Skeletal muscle tissue (tissue), 4 donors: ENCODE results near the gene CTIF. TPM values are rescaled to one million over a fixed set of nuclear protein-coding genes. Genes with fewer than 3 reads are reported as not detected.

Experiments
- H3K27ac ChIP-seq: one replicate; pipeline ENCODE4 v1.7.0; 2013; ENCODE audit warnings: mild to moderate bottlenecking, low read depth, low read length, inconsistent platforms
- H3K27me3 ChIP-seq, 3 donors: one replicate each; pipeline ENCODE4 v1.7.0; 2013; ENCODE audit warnings: low read length in 3 of 3; ENCODE audit not compliant: control insufficient read depth in 3 of 3, insufficient read depth in 3 of 3
- H3K36me3 ChIP-seq, 3 donors: one replicate each; pipeline ENCODE4 v1.7.0; 2013; ENCODE audit warnings: low read length in 3 of 3; ENCODE audit not compliant: control insufficient read depth in 3 of 3, insufficient read depth in 3 of 3
- H3K4me1 ChIP-seq, 3 donors: one replicate each; pipeline ENCODE4 v1.7.0; 2013; ENCODE audit warnings: low read length in 3 of 3, mild to moderate bottlenecking in 3 of 3; ENCODE audit not compliant: control insufficient read depth in 3 of 3, insufficient read depth in 3 of 3
- H3K4me3 ChIP-seq, 3 donors: one replicate each; pipeline ENCODE4 v1.7.0; 2013; ENCODE audit warnings: low read length in 3 of 3
- H3K9ac ChIP-seq, 3 donors: one replicate each; pipeline ENCODE4 v1.7.0; 2013; ENCODE audit warnings: low read length in 3 of 3, mild to moderate bottlenecking in 3 of 3, moderate library complexity in 2 of 3, low read depth in 1 of 3
- H3K9me3 ChIP-seq, 3 donors: one replicate each; pipeline ENCODE4 v1.7.0; 2013; ENCODE audit warnings: low read length in 3 of 3; ENCODE audit not compliant: control insufficient read depth in 3 of 3
- total RNA-seq: library from RNA; depleted of rRNA; stranded (reverse); fragments of >200 nt; gene quantifications from one replicate; pipeline ENCODE4 v1.2.3, GENCODE V29; 2014
- donor health status: Osteomylitis.

CTIF gene
- total RNA-seq, 1 donor from 2014 or later = 16.7 TPM

- no peaks in the 10 kb centered on the region for H3K9me3 ChIP-seq
- peaks cover 4 to 9% (median 7%) of the 10 kb centered on the region in 3 donors for H3K36me3 ChIP-seq
- H3K9ac ChIP-seq = no peak overlapping the region
- H3K4me1 ChIP-seq = peaks cover 20 to 32% (median 28%) of the 10 kb centered on the region in 3 donors
- no peaks in the 10 kb centered on the region for H3K27me3 ChIP-seq
- H3K4me3 ChIP-seq = no peak overlapping the region
- H3K27ac ChIP-seq = no peak overlapping the region
Observed at GRCh38 chr18:48615566-48616401, 77.0 kb downstream of the CTIF start.

- Histone ChIP-seq H3K27ac (no peak overlapping the region), H3K9me3 (no peaks in the 10 kb centered on the region), H3K4me1 (peaks cover 16 to 26% (median 22%) of the 10 kb centered on the region in 3 donors), H3K4me3 (no peak overlapping the region), H3K9ac (no peak overlapping the region), H3K36me3 (peaks cover 4 to 10% (median 7%) of the 10 kb centered on the region in 3 donors), H3K27me3 (no peaks in the 10 kb centered on the region)
Observed at GRCh38 chr18:48616484-48617255, 77.8 kb downstream of the CTIF start.

- H3K27ac ChIP-seq = no peak overlapping the region
- no peaks in the 10 kb centered on the region for H3K27me3 ChIP-seq
- H3K4me1 ChIP-seq = peaks cover 15 to 18% (median 17%) of the 10 kb centered on the region in 3 donors
- no peak overlapping the region for H3K4me3 ChIP-seq
- no peak overlapping the region for H3K9ac ChIP-seq
- H3K9me3 ChIP-seq = no peaks in the 10 kb centered on the region
- H3K36me3 ChIP-seq = peaks cover 4 to 10% (median 7%) of the 10 kb centered on the region in 3 donors
Observed at GRCh38 chr18:48617844-48618497, 79.1 kb downstream of the CTIF start.

GRCh38 chr18:48619016-48619415, 80.2 kb downstream of the CTIF start:
- Histone ChIP-seq H3K27me3 (no peaks in the 10 kb centered on the region), H3K27ac (no peak overlapping the region), H3K4me1 (peaks cover 10 to 13% (median 13%) of the 10 kb centered on the region in 3 donors), H3K36me3 (peaks cover 4 to 10% (median 7%) of the 10 kb centered on the region in 3 donors), H3K9ac (no peak overlapping the region), H3K9me3 (no peaks in the 10 kb centered on the region), H3K4me3 (no peak overlapping the region)

GRCh38 chr18:48619501-48619900, 80.7 kb downstream of the CTIF start:
- Histone ChIP-seq H3K4me3 (no peak overlapping the region), H3K36me3 (peaks cover 4 to 10% (median 7%) of the 10 kb centered on the region in 3 donors), H3K9ac (no peak overlapping the region), H3K4me1 (peaks cover 10 to 13% (median 13%) of the 10 kb centered on the region in 3 donors), H3K27me3 (no peaks in the 10 kb centered on the region), H3K27ac (no peak overlapping the region), H3K9me3 (no peaks in the 10 kb centered on the region)

GRCh38 chr18:48620071-48620470, 81.2 kb downstream of the CTIF start:
- no peak overlapping the region for H3K27ac ChIP-seq
- H3K9me3 ChIP-seq = no peaks in the 10 kb centered on the region
- peaks cover 4 to 10% (median 7%) of the 10 kb centered on the region in 3 donors for H3K36me3 ChIP-seq
- H3K27me3 ChIP-seq = no peaks in the 10 kb centered on the region
- peaks cover 10 to 13% (median 13%) of the 10 kb centered on the region in 3 donors for H3K4me1 ChIP-seq
- no peak overlapping the region for H3K9ac ChIP-seq
- H3K4me3 ChIP-seq = no peak overlapping the region

GRCh38 chr18:48621240-48621639, 82.4 kb downstream of the CTIF start:
- H3K9ac ChIP-seq = no peak overlapping the region
- H3K36me3 ChIP-seq = peaks cover 6 to 10% (median 7%) of the 10 kb centered on the region in 3 donors
- no peak overlapping the region for H3K4me3 ChIP-seq
- H3K27ac ChIP-seq = no peak overlapping the region
- H3K4me1 ChIP-seq = peaks cover 9 to 13% (median 9%) of the 10 kb centered on the region in 3 donors
- H3K9me3 ChIP-seq = no peaks in the 10 kb centered on the region
- no peaks in the 10 kb centered on the region for H3K27me3 ChIP-seq

GRCh38 chr18:48621815-48622555, 83.2 kb downstream of the CTIF start:
- H3K4me1 ChIP-seq = peaks cover 3 to 6% (median 4%) of the 10 kb centered on the region in 3 donors
- H3K27ac ChIP-seq = no peak overlapping the region
- no peak overlapping the region for H3K4me3 ChIP-seq
- no peaks in the 10 kb centered on the region for H3K27me3 ChIP-seq
- peaks cover 6 to 10% (median 7%) of the 10 kb centered on the region in 3 donors for H3K36me3 ChIP-seq
- no peaks in the 10 kb centered on the region for H3K9me3 ChIP-seq
- no peak overlapping the region for H3K9ac ChIP-seq

- H3K4me3 ChIP-seq = no peak overlapping the region
- H3K4me1 ChIP-seq = peaks cover 0 to 4% (median 3%) of the 10 kb centered on the region in 3 donors
- H3K36me3 ChIP-seq = peaks cover 6 to 10% (median 7%) of the 10 kb centered on the region in 3 donors
- no peak overlapping the region for H3K9ac ChIP-seq
- H3K27me3 ChIP-seq = no peaks in the 10 kb centered on the region
- no peak overlapping the region for H3K27ac ChIP-seq
- H3K9me3 ChIP-seq = no peaks in the 10 kb centered on the region
Observed at GRCh38 chr18:48622911-48623431, 84.1 kb downstream of the CTIF start.
